HEK293 (cell line): ENCODE measurements around the gene BHLHE23.

ENCODE experiments used
- ATF2 ChIP-seq: fragments of 450-650 bp; formaldehyde crosslinking; IDR thresholded peaks from 2 replicates; pipeline ENCODE4 v1.5.1; 2016; ENCODE audit warnings: missing biosample characterization, missing genetic modification characterization, low read depth
- CTCF ChIP-seq: fragments of 450-650 bp; formaldehyde crosslinking; IDR thresholded peaks from 2 replicates; pipeline ENCODE4 v1.5.1; 2016; ENCODE audit warnings: missing biosample characterization, missing genetic modification characterization
- TCF7L2 ChIP-seq: IDR thresholded peaks from 2 replicates; pipeline ENCODE4 v1.6.1; 2011; ENCODE audit warnings: low read depth, mild to moderate bottlenecking, inconsistent platforms, low read length, moderate library complexity, borderline replicate concordance
- ZNF10 ChIP-seq: fragments of 450-650 bp; formaldehyde crosslinking; IDR thresholded peaks from 2 replicates; pipeline ENCODE4 v1.5.1; 2017; ENCODE audit warnings: missing biosample characterization, missing genetic modification characterization
- ZNF175 ChIP-seq: fragments of 450-650 bp; formaldehyde crosslinking; IDR thresholded peaks from 2 replicates; pipeline ENCODE4 v1.5.1; 2016; ENCODE audit warnings: missing biosample characterization, missing genetic modification characterization
- ZNF335 ChIP-seq: fragments of 450-650 bp; formaldehyde crosslinking; conservative IDR thresholded peaks from 2 replicates; pipeline ENCODE4 v1.5.1; 2016; ENCODE audit warnings: missing biosample characterization, missing genetic modification characterization
- ZNF529 ChIP-seq: fragments of 450-650 bp; formaldehyde crosslinking; IDR thresholded peaks from 2 replicates; pipeline ENCODE4 v1.5.1; 2017; ENCODE audit warnings: missing genetic modification characterization, missing biosample characterization; ENCODE audit not compliant: insufficient replicate concordance
- ZNF707 ChIP-seq: fragments of 450-650 bp; formaldehyde crosslinking; IDR thresholded peaks from 2 replicates; pipeline ENCODE4 v1.5.1; 2016; ENCODE audit warnings: missing biosample characterization, missing genetic modification characterization
- TF ChIP-seq, protein P1 (sequence below): fragments of 450-650 bp; formaldehyde crosslinking; IDR thresholded peaks from 2 replicates; pipeline ENCODE4 v1.5.1; 2016; ENCODE audit warnings: missing biosample characterization, missing genetic modification characterization

DNA sequence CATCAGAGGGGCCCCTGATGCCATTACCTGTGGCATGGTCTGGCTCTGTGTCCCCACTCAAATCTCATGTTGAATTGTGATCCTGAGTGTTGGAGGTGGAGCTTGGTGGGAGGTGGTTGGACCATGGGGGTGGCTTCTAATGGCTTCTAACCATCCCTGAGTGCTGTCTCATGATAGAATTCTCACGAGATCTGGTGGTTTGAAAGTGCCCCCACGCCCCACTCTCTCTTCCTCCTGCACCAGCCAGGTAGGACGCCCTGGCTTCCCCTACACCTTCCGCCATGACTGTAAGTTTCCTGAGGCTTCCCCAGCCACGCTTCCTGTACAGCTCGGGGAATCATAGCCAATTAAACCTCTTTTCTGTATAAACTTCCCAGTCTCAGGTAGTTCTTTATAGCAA lies 14.9 kb downstream of the BHLHE23 start:
- no peak for TF ChIP-seq TCF7L2
- TF ChIP-seq ZNF529 = no peak
- TF ChIP-seq CTCF (tag by site-specific recombination) = no peak
- TF ChIP-seq ATF2 = no peak
- no peak for TF ChIP-seq ZNF175
- no peak for TF ChIP-seq ZNF707 (tag by site-specific recombination)
- TF ChIP-seq, protein P1, sequence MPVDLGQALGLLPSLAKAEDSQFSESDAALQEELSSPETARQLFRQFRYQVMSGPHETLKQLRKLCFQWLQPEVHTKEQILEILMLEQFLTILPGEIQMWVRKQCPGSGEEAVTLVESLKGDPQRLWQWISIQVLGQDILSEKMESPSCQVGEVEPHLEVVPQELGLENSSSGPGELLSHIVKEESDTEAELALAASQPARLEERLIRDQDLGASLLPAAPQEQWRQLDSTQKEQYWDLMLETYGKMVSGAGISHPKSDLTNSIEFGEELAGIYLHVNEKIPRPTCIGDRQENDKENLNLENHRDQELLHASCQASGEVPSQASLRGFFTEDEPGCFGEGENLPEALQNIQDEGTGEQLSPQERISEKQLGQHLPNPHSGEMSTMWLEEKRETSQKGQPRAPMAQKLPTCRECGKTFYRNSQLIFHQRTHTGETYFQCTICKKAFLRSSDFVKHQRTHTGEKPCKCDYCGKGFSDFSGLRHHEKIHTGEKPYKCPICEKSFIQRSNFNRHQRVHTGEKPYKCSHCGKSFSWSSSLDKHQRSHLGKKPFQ (tag by site-specific recombination) = no peak
- no peak for TF ChIP-seq ZNF10 (tag by site-specific recombination)
- TF ChIP-seq ZNF335 = no peak
